ENCODE measurements around the gene ANK3.

DNA sequence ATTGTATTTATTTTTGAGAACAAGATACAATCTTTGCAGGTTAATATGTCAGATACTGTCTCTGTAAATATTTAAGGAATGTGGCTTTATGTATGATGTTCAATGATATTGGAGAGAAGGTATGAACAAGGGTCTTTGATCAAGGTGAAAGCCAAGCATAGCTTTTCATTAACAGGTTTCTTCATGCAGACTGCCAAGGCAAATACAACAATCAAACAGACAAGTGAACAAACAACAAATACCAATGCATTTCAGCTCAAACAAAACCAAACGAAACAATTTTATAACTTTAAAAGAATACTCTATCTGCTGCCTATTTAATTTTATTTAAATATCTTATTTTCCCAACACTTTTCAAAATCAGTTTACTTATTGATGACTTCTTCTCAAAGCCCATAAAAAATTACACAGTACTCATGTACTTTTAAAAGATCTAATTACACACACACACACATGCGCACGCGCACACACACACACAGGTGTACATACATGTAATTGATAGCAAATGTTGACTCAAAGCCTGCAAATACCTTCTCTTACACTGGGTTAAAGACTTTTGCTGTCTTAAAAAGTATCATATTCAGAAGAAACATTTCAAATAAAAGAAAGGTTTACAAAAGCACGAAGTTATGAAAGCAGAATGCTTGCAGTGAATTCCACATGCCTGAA, 282.2 kb downstream of the ANK3 start:
- TF ChIP-seq, protein P1, sequence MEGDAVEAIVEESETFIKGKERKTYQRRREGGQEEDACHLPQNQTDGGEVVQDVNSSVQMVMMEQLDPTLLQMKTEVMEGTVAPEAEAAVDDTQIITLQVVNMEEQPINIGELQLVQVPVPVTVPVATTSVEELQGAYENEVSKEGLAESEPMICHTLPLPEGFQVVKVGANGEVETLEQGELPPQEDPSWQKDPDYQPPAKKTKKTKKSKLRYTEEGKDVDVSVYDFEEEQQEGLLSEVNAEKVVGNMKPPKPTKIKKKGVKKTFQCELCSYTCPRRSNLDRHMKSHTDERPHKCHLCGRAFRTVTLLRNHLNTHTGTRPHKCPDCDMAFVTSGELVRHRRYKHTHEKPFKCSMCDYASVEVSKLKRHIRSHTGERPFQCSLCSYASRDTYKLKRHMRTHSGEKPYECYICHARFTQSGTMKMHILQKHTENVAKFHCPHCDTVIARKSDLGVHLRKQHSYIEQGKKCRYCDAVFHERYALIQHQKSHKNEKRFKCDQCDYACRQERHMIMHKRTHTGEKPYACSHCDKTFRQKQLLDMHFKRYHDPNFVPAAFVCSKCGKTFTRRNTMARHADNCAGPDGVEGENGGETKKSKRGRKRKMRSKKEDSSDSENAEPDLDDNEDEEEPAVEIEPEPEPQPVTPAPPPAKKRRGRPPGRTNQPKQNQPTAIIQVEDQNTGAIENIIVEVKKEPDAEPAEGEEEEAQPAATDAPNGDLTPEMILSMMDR (conservative IDR thresholded peaks at IDR 0.05; ENCODE audit: low read depth in 2 of 2): no peak
- TF ChIP-seq POLR2AphosphoS5 (IDR thresholded peaks at IDR 0.05; ENCODE audit: low read depth) (no peak), CREB1 (CRISPR knock-in tag; IDR thresholded peaks at IDR 0.05; ENCODE audit: low read depth) (no peak), EZH2 (IDR thresholded peaks at IDR 0.05; ENCODE audit: low read depth, unreplicated experiment) (no peak), EZH2phosphoT487 (IDR thresholded peaks at IDR 0.05; ENCODE audit: unreplicated experiment) (no peak), NANOG (IDR thresholded peaks at IDR 0.05; ENCODE audit: borderline replicate concordance) (no peak), JUNB (IDR thresholded peaks at IDR 0.05; ENCODE audit: unreplicated experiment) (no peak), STAT1 (IDR thresholded peaks at IDR 0.05; ENCODE audit: unreplicated experiment) (no peak), ZNF114 (CRISPR knock-in tag; IDR thresholded peaks at IDR 0.05) (no peak), ZNF331 (CRISPR knock-in tag; IDR thresholded peaks at IDR 0.05; ENCODE audit: low read depth) (no peak)
- TF ChIP-seq, protein P2, sequence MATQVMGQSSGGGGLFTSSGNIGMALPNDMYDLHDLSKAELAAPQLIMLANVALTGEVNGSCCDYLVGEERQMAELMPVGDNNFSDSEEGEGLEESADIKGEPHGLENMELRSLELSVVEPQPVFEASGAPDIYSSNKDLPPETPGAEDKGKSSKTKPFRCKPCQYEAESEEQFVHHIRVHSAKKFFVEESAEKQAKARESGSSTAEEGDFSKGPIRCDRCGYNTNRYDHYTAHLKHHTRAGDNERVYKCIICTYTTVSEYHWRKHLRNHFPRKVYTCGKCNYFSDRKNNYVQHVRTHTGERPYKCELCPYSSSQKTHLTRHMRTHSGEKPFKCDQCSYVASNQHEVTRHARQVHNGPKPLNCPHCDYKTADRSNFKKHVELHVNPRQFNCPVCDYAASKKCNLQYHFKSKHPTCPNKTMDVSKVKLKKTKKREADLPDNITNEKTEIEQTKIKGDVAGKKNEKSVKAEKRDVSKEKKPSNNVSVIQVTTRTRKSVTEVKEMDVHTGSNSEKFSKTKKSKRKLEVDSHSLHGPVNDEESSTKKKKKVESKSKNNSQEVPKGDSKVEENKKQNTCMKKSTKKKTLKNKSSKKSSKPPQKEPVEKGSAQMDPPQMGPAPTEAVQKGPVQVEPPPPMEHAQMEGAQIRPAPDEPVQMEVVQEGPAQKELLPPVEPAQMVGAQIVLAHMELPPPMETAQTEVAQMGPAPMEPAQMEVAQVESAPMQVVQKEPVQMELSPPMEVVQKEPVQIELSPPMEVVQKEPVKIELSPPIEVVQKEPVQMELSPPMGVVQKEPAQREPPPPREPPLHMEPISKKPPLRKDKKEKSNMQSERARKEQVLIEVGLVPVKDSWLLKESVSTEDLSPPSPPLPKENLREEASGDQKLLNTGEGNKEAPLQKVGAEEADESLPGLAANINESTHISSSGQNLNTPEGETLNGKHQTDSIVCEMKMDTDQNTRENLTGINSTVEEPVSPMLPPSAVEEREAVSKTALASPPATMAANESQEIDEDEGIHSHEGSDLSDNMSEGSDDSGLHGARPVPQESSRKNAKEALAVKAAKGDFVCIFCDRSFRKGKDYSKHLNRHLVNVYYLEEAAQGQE (IDR thresholded peaks at IDR 0.05; ENCODE audit: unreplicated experiment): no peak

Measured in GM23338 (cell line).